Measurements from ENCODE around the gene SLC7A4. TPM values are rescaled to one million over a fixed set of nuclear protein-coding genes. Genes with fewer than 3 reads are reported as not detected.

The SLC7A4 gene
- total RNA-seq, 1 donor from 2014 or later, result not detected

DNA sequence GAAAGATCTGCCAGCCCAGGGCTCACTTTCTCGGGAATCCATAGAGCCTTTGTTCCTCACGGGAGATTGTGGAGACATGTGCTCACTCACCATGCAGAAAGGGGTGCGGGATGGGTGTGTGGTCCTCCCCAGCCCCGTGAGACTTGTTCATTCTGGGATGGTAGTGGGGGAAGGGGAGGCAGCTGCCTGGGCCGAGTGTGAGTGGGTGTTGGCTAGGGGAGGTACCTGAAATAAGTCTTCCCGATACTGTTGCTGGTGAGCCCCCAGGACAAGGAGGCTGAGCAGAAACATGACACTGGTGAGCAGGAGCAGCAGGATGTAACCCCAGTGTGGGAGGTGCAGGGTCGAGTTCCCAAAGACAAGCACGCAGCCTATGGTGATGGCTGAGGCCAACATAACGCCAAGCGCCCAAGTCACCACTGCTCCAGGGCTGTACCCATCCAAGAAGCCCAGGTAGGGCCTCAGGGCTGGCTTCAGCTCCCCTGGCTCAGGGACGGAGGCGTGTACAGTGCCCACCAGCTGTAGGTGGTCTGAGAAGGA lies 2.8 kb downstream of the SLC7A4 start:
- Mint-ChIP-seq H3K27ac (ENCODE audit: unreplicated experiment) (no peak overlapping the region), H3K9me3 (ENCODE audit: unreplicated experiment) (no peaks in the 10 kb centered on the region), H3K4me3 (ENCODE audit: unreplicated experiment) (no peak overlapping the region), H3K36me3 (ENCODE audit: unreplicated experiment) (no peaks in the 10 kb centered on the region), H3K27me3 (ENCODE audit: unreplicated experiment) (no peaks in the 10 kb centered on the region), H3K4me1 (ENCODE audit: unreplicated experiment) (peaks cover 17% of the 10 kb centered on the region)
- TF ChIP-seq, protein P1, sequence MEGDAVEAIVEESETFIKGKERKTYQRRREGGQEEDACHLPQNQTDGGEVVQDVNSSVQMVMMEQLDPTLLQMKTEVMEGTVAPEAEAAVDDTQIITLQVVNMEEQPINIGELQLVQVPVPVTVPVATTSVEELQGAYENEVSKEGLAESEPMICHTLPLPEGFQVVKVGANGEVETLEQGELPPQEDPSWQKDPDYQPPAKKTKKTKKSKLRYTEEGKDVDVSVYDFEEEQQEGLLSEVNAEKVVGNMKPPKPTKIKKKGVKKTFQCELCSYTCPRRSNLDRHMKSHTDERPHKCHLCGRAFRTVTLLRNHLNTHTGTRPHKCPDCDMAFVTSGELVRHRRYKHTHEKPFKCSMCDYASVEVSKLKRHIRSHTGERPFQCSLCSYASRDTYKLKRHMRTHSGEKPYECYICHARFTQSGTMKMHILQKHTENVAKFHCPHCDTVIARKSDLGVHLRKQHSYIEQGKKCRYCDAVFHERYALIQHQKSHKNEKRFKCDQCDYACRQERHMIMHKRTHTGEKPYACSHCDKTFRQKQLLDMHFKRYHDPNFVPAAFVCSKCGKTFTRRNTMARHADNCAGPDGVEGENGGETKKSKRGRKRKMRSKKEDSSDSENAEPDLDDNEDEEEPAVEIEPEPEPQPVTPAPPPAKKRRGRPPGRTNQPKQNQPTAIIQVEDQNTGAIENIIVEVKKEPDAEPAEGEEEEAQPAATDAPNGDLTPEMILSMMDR (IDR thresholded peaks at IDR 0.05), result no peak
- no peak for DNase-seq (ENCODE audit: extremely low spot score, unreplicated experiment)

DNA sequence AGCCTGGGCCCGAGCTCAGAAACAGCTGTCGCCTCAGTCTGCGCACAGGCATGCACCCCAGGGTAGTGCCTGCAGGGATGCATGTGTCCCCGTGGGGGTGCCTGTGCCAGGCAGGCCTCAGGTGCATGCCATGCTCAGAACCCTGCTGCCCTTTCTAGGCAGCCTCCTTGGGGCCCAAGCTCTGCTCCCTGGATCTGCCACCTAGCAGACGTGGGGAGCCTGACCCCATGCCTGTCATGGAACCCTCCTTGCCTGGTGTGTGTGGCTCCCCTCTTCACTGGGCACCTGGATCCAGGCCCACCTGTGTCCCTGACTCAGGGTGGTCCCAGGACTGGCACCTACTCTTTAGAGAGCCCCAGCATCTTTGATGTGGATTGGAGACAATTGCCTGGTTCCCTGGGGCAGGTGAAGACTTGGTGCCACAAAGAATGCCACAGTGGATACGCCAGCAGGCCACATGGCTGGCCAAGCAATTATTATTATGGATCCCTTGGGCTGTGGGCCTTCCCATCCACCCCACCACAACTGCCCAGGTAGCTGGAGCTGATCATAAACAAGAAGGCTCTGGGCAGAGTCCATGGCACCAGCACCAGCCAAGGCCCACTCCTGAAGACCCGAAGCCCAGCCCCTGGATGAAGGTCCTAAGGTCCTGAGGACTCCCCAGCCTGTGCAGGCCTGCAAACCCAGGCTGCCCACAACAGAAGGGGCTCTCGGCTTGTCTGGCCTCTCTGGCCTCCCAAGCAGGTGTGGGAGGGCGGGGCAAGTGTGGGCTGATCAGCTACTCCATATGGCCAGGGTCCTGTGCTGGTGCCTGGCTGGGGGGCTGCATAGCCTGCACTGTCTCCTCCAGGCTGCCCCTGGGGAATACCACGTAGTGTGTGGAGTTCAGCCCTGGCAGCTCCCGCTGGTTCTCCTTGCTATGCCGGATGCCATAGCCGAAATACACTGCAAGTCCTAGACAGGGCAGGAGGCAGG lies 3.8 kb downstream of the SLC7A4 start:
- Mint-ChIP-seq H3K27me3 (ENCODE audit: unreplicated experiment) (no peaks in the 10 kb centered on the region), H3K36me3 (ENCODE audit: unreplicated experiment) (no peaks in the 10 kb centered on the region), H3K27ac (ENCODE audit: unreplicated experiment) (no peak overlapping the region), H3K4me3 (ENCODE audit: unreplicated experiment) (no peak overlapping the region), H3K4me1 (ENCODE audit: unreplicated experiment) (peaks cover 17% of the 10 kb centered on the region), H3K9me3 (ENCODE audit: unreplicated experiment) (no peaks in the 10 kb centered on the region)
- TF ChIP-seq, protein P1 (IDR thresholded peaks at IDR 0.05), result no peak
- no peak for DNase-seq (ENCODE audit: extremely low spot score, unreplicated experiment)

DNA sequence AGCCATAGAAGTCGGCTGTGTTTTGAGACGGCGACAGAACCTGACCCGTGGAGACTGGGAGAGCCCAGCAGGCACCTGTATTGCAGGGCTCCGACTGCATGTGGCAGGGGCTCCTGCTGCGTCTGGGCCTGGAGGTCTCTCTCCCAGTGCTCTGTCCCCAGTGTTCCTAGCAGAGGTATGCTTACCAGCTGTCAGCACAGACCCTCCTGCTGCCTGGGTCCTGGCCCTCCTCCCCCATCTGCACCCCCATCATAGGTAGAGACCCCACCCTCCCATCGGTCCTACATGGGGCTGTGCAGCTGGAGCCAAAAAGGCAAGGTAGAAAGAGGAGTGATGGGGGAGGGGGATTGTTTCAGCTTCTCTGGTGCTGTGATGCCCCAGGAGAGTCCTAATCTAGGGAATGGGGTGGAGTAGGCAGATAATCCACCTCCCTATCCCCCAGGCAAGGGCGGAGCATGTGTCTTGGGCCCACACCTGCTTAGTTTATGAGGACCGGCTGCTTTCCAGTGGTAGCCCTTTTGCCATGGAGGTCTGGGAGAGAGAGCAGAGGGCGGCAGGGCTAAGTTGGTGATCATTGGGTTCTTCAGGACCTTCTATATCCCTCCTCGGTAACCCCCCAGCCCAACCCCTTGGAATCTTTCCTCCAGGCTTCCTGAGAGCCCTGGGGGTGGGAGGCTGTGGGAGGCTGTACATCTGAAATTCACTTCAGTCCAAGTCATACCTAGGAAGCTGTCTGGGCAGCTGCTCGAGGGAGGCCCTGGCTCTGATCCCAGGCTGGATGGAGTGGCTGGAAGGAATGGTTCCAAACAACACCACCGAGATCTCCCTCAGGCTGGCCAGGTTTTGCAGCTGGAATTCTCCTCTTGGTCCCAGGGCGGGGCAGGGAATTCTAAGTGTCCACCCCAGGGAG lies 5.3 kb downstream of the SLC7A4 start:
- Mint-ChIP-seq H3K27me3 (ENCODE audit: unreplicated experiment) (no peaks in the 10 kb centered on the region), H3K36me3 (ENCODE audit: unreplicated experiment) (no peaks in the 10 kb centered on the region), H3K9me3 (ENCODE audit: unreplicated experiment) (no peaks in the 10 kb centered on the region), H3K27ac (ENCODE audit: unreplicated experiment) (no peak overlapping the region), H3K4me1 (ENCODE audit: unreplicated experiment) (peaks cover 17% of the 10 kb centered on the region), H3K4me3 (ENCODE audit: unreplicated experiment) (no peak overlapping the region)
- no peak for DNase-seq (ENCODE audit: extremely low spot score, unreplicated experiment)
- TF ChIP-seq, protein P1 (IDR thresholded peaks at IDR 0.05), result no peak

DNA sequence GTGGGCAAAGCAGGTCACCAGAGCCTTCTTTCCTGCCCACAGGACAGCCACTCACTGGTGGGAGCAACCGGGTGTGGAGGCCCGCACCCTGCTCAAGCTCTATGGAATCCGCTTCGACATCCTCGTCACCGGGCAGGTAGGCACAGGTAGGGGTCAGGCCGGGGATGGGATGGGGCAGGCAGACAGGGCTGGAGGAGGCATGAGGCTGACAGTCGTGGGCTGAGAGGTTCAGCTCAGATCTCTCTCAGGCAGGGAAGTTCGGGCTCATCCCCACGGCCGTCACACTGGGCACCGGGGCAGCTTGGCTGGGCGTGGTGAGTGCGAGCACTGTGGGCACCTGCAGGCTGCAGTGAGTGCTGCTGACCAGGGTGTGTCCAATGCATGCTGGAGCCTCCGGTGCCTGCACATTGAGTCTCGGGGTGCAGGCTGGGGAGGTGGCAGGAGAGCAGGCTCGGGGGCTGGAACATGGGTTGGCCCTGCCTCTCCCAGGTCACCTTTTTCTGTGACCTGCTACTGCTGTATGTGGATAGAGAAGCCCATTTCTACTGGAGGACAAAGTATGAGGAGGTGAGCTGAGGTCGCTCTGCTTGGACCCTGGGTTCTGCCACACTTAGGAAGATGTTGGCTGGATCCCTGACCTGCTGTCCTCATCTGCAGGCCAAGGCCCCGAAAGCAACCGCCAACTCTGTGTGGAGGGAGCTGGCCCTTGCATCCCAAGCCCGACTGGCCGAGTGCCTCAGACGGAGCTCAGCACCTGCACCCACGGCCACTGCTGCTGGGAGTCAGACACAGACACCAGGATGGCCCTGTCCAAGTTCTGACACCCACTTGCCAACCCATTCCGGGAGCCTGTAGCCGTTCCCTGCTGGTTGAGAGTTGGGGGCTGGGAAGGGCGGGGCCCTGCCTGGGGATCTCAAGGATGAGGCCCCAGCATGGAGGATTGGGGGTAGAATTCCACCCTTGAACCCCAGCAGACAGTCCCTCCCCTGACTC lies 6.3 kb downstream of the SLC7A4 start:
- TF ChIP-seq, protein P1 (IDR thresholded peaks at IDR 0.05), result no peak
- Mint-ChIP-seq H3K9me3 (ENCODE audit: unreplicated experiment) (no peaks in the 10 kb centered on the region), H3K27ac (ENCODE audit: unreplicated experiment) (no peak overlapping the region), H3K4me1 (ENCODE audit: unreplicated experiment) (peaks cover 17% of the 10 kb centered on the region), H3K4me3 (ENCODE audit: unreplicated experiment) (no peak overlapping the region), H3K27me3 (ENCODE audit: unreplicated experiment) (no peaks in the 10 kb centered on the region), H3K36me3 (ENCODE audit: unreplicated experiment) (no peaks in the 10 kb centered on the region)
- DNase-seq (ENCODE audit: extremely low spot score, unreplicated experiment), result no peak
